ENCODE measurements around the gene KIAA0930. TPM values are rescaled to one million over a fixed set of nuclear protein-coding genes. Genes with fewer than 3 reads are reported as not detected.

The KIAA0930 gene
- total RNA-seq, 2 experiments from 2014 or later: 35.1 to 38.6 TPM

DNA sequence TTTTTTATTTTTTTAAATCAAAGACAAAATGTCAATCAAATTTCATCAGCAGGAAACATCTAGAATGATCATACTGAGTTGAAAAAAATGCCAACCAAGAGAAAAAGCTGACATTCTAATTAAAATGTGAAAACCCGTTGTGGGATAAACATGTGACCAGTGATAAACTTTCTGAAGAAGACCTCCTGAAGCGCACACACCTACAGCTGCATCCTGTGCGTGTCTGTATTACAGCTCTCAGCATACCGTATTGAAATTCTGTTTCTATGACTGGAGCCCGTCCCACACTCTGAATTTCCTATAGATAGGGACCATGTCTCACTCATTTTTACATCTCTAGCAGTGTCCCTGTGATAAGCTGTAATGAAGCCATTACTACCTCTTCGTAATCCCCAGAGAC lies 89.2 kb downstream of the KIAA0930 start:
- H3K9me3 Mint-ChIP-seq (ENCODE audit: low read depth): no peaks in the 10 kb centered on the region
- CTCF ChIA-PET: interaction anchor here (0.7 to 1.5 kb wide), 4 partner anchors 12 to 331 kb away, joined by 3 read pairs; partner anchors contain the start of gene NUP50

DNA sequence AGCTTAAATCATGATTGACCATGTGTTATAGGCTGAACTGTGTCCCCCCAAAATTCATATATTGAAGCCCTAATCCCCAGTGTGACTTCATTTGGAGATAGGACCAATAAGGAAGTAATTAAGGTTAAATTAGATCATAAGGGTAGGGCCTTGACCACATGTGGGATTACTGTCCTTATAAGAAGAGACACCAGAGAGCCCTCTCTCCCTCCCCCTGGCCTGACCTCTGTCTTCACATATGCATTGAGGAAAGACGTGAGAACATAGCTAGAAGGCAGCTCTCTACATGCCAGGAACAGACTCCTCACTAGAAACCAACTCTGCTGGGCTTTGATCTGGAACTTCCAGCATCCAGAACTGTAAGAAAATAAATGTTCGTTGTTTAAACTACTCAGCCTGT lies 90.6 kb downstream of the KIAA0930 start:
- peaks cover 25% of the 10 kb centered on the region for H3K36me3 Mint-ChIP-seq
- no peaks in the 10 kb centered on the region for H3K4me1 Mint-ChIP-seq
- no peak overlapping the region for H3K4me3 Mint-ChIP-seq
- CTCF ChIA-PET: interaction anchor here (1.9 to 2.0 kb wide), 2 partner anchors 13 to 15 kb away, joined by 4 to 5 read pairs; partner anchors contain the start of gene NUP50
- no peaks in the 10 kb centered on the region for H3K27me3 Mint-ChIP-seq
- no peaks in the 10 kb centered on the region for H3K9me3 Mint-ChIP-seq (ENCODE audit: low read depth)
- DNase-seq (peak; percentile 3), ATAC-seq (no peak)
- no peak overlapping the region for H3K27ac Mint-ChIP-seq

More for the DNA sequence above, 89.2 kb downstream of the KIAA0930 start:
- H3K4me3 Mint-ChIP-seq: no peak overlapping the region
- H3K36me3 Mint-ChIP-seq: peaks cover 23% of the 10 kb centered on the region
- H3K27ac Mint-ChIP-seq: no peak overlapping the region
- ATAC-seq: no peak
- no peaks in the 10 kb centered on the region for H3K4me1 Mint-ChIP-seq
- DNase-seq: peak; percentile 5
- no peaks in the 10 kb centered on the region for H3K27me3 Mint-ChIP-seq

DNA sequence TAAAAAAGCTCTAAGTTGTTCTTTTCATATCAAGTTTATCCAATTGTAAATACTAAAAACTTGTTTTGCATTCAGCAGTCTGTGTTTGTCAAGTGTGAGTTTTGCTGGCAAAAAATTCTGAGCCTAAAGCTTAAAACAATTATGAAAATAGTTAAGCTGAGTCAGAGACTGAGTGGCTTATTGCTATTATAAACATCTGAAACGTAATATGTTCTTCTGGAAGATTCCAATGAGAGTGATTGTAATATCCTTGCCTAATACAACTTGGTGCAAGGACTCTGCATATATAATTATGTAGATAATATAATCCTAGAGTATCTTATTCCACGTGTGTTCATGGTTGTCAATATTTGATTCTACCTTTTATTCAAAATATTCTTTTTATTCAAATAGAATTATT lies 91.0 kb downstream of the KIAA0930 start:
- Mint-ChIP-seq H3K4me3 (no peak overlapping the region), H3K36me3 (peaks cover 28% of the 10 kb centered on the region), H3K4me1 (no peaks in the 10 kb centered on the region), H3K27ac (no peak overlapping the region), H3K9me3 (ENCODE audit: low read depth) (no peaks in the 10 kb centered on the region), H3K27me3 (no peaks in the 10 kb centered on the region)
- ATAC-seq (no peak), DNase-seq (no peak)
- CTCF ChIA-PET: interaction anchor here (1.9 to 2.0 kb wide), 2 partner anchors 14 to 16 kb away, joined by 4 to 5 read pairs; partner anchors contain the start of gene NUP50

DNA sequence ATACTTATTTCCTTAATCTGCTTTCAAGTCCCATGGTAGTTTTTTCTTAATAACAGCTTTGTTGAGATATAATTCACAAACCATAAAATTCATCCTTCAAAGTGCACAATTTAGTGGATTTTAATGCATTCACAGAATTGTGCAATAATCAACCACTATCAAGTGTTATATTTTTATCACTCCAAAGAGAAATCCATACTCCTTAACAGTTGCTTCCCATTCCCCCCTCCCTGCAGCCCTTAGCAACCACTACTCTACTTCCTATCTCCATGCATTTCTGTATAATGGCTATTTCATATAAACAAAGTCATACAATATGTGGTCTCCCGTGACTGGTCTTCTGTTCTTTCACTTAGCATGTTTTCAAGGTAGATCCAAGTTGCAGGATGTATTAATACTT lies 95.8 kb downstream of the KIAA0930 start:
- CTCF ChIA-PET: interaction anchor here (1.2 kb wide), 1 partner anchor 14 kb away, joined by 3 read pairs; no protein-coding TSS in a partner anchor
- no peak for ATAC-seq
- peaks cover 31% of the 10 kb centered on the region for H3K36me3 Mint-ChIP-seq

DNA sequence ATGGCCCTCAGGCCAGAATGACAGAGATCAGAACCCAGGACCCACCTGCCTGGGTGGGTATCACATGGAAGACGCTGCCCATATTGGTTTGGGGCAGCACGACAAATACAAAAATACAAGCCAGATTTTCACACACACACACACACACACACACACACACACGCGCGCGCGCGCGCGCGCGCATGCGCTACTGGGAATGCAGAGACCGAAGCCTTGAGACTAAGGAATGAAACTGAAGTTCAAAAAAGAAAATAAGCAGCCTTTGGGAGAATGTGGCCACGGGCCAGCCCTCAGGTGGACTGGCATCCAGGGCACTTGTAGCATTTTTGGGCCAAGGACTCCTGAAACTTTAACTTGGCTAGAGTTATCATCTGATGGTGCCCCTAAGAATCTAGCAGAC lies 98.3 kb downstream of the KIAA0930 start:
- H3K27me3 Mint-ChIP-seq: no peaks in the 10 kb centered on the region
- CTCF ChIA-PET: interaction anchor here (0.7 kb wide), 1 partner anchor 635 kb away, joined by 3 read pairs; no protein-coding TSS in a partner anchor
- H3K4me3 Mint-ChIP-seq: no peak overlapping the region
- H3K27ac Mint-ChIP-seq: no peak overlapping the region
- no peak for DNase-seq
- no peak for ATAC-seq
- H3K36me3 Mint-ChIP-seq: peaks cover 29% of the 10 kb centered on the region
- H3K4me1 Mint-ChIP-seq: no peaks in the 10 kb centered on the region
- no peaks in the 10 kb centered on the region for H3K9me3 Mint-ChIP-seq (ENCODE audit: low read depth)

More for the DNA sequence above, 95.8 kb downstream of the KIAA0930 start:
- H3K9me3 Mint-ChIP-seq (ENCODE audit: low read depth): no peaks in the 10 kb centered on the region
- no peaks in the 10 kb centered on the region for H3K4me1 Mint-ChIP-seq
- H3K4me3 Mint-ChIP-seq: no peak overlapping the region
- no peak for DNase-seq
- H3K27ac Mint-ChIP-seq: no peak overlapping the region
- no peaks in the 10 kb centered on the region for H3K27me3 Mint-ChIP-seq

Small RNA genes within 50 kb of the gene (microRNA-seq; reads per million reads assigned to microRNA genes)
- 7.2 reads per million, percentile 22 among the genes with 10 or more reads in this experiment for gene MIR1249

Other genes starting within 250 kb of the KIAA0930 start
- under 1 TPM; 0.84 to 0.93 TPM for gene PHF21B, start 230.9 kb downstream of the KIAA0930 start, total RNA-seq
- 100 to 1,000 TPM; 150 to 155 TPM for gene NUP50, start 77.0 kb downstream of the KIAA0930 start, total RNA-seq
- gene UPK3A, start 44.1 kb upstream of the KIAA0930 start, total RNA-seq: not detected
- 10 to 100 TPM; 58.8 to 75.0 TPM for gene FAM118A, start 69.0 kb upstream of the KIAA0930 start, total RNA-seq
- gene SMC1B, start 172.7 kb upstream of the KIAA0930 start, total RNA-seq: 1 to 10 TPM in 1 of 2 experiments, under 1 TPM in 1; 0.68 to 2.4 TPM
- 10 to 100 TPM; 12.8 to 16.2 TPM for gene RIBC2, start 172.8 kb upstream of the KIAA0930 start, total RNA-seq

Data from activated CD8-positive, alpha-beta memory T cell treated with anti-CD3 and anti-CD28 coated beads, Interleukin-2, amount 10 ng/mL, durations not matched to agents 7 days and 5 days (primary cell).